Fibroblast of villous mesenchyme (primary cell): Measurements from ENCODE around the gene MED22. TPM values are rescaled to one million over a fixed set of nuclear protein-coding genes. Genes with fewer than 3 reads are reported as not detected.
"Not testable (repeated sequence)": the region's sequence is repeated elsewhere in the genome, so short reads cannot be mapped to it uniquely, and the experiment has no call there.

Experiments used
- DNase-seq: peaks from one replicate; pipeline ENCODE4 v3.0.0-alpha.2; 2010; ENCODE audit warnings: low read depth
- H3K4me3 ChIP-seq: 2 replicates; pipeline ENCODE4 v1.5.1; 2011; ENCODE audit warnings: low read depth, mild to moderate bottlenecking, low read length
- CTCF ChIP-seq: IDR thresholded peaks from 2 replicates; pipeline ENCODE4 v1.5.1; 2012; ENCODE audit warnings: low read depth, mild to moderate bottlenecking, low read length; ENCODE audit not compliant: insufficient read depth
- total RNA-seq: library from RNA; depleted of rRNA; stranded (reverse); fragments of >200 nt; gene quantifications from 2 replicates; pipeline ENCODE4 v1.2.3, GENCODE V29; 2012

The MED22 gene
- total RNA-seq, 1 donor = 12.1 TPM

- no peak overlapping the region for H3K4me3 ChIP-seq
- no peak for DNase-seq
- TF ChIP-seq CTCF = no peak
These were observed 26.5 kb downstream of the MED22 start for GRCh38 chr9:133321411-133321935.

DNA sequence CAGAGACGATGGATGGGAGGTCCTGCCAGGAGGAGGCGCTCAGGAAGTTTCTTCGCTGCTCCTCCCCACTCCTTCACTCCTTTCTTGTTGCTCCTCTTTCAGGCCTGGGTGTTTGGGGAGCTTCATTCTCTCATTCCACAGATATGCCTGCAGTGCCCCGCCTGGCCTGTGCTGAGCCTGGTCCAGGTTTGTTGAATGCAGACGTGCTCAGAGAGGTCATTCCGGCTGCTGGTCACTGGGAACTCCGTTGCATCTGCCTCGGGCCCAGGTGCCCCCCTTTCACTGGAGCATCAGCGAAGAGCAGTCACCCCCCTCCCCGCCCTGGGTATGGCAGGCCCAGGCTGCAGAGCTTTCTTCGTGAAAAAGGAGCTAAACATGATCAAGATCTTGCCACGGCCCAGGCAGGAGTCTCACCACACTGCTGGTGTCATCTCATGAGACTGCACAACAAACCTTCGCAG lies 27.5 kb downstream of the MED22 start:
- no peak overlapping the region for H3K4me3 ChIP-seq
- DNase-seq = no peak
- no peak for TF ChIP-seq CTCF

GRCh38 chr9:133317551-133317950 lies 30.4 kb downstream of the MED22 start:
- not testable (repeated sequence) for H3K4me3 ChIP-seq, DNase-seq

- H3K4me3 ChIP-seq = no peak overlapping the region
- no peak for DNase-seq
- TF ChIP-seq CTCF = no peak
These were observed 31.9 kb downstream of the MED22 start for GRCh38 chr9:133315997-133316396.

DNA sequence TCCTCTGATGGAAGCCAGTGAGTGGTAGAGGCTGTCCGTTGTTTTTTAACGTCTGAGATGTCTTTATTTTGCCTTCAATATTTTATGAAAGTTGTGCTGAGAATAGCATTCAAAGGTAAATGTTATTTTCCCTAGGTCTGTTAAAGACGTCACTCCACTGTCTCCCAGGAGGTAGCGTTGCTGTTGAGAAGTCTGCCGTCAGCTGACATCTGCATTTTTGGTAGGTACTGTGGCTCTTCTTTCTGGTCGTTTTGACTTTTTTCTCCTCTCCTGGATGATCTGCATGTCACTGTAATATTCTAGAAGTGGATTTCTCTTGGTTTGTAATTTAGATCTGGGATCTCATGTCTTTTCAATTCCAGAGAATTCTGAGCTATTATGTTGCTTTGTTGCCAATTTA lies 38.3 kb downstream of the MED22 start:
- no peak for DNase-seq
- H3K4me3 ChIP-seq = no peak overlapping the region
- TF ChIP-seq CTCF = no peak

- no peak for DNase-seq
- TF ChIP-seq CTCF = no peak
- H3K4me3 ChIP-seq = no peak overlapping the region
These were observed 40.6 kb downstream of the MED22 start for GRCh38 chr9:133307301-133307700.

GRCh38 chr9:133306242-133307204 lies 41.4 kb downstream of the MED22 start:
- no peak for TF ChIP-seq CTCF
- no peak overlapping the region for H3K4me3 ChIP-seq
- DNase-seq = no peak
